Effector memory CD8-positive, alpha-beta T cell (primary cell): ENCODE data around the gene CCDC33.

Experiments
- ATAC-seq: fragments of 150-1000 bp; cut with Tn5 transposase; replicated peaks from 2 replicates; pipeline ENCODE4 v1.10.0; 2021; ENCODE audit warnings: mild to moderate bottlenecking, moderate library complexity
- DNase-seq, 3 experiments: peaks; one replicate each; pipeline ENCODE4 v3.0.0; 2021
- H3K27ac Mint-ChIP-seq, 2 donors: one replicate each; pipeline ENCODE4 v1.8.0; 2022; ENCODE audit warnings: mild to moderate bottlenecking in 2 of 2, mixed read lengths in 2 of 2, moderate library complexity in 2 of 2
- H3K27me3 Mint-ChIP-seq, 2 donors: one replicate each; pipeline ENCODE4 v1.8.0; 2022; ENCODE audit warnings: mixed read lengths in 2 of 2
- H3K36me3 Mint-ChIP-seq: one replicate; pipeline ENCODE4 v1.8.0; 2022; ENCODE audit warnings: mild to moderate bottlenecking, moderate library complexity, mixed read lengths; ENCODE audit not compliant: insufficient read depth
- H3K4me1 Mint-ChIP-seq, 2 donors: one replicate each; pipeline ENCODE4 v1.8.0; 2022; ENCODE audit warnings: low read depth in 2 of 2, mixed read lengths in 2 of 2
- H3K4me3 Mint-ChIP-seq, 2 donors: one replicate each; pipeline ENCODE4 v1.8.0; 2022; ENCODE audit warnings: mild to moderate bottlenecking in 2 of 2, mixed read lengths in 2 of 2, moderate library complexity in 2 of 2
- H3K9me3 Mint-ChIP-seq, 2 donors: one replicate each; pipeline ENCODE4 v1.8.0; 2022; ENCODE audit warnings: mixed read lengths in 2 of 2

Gene CCDC33

GRCh38 chr15:74228723-74229081 lies 7.4 kb upstream of the CCDC33 start:
- H3K36me3 Mint-ChIP-seq: peaks cover 3% of the 10 kb centered on the region
- H3K9me3 Mint-ChIP-seq: no peaks in the 10 kb centered on the region
- H3K27me3 Mint-ChIP-seq: peaks cover 72 to 95% of the 10 kb centered on the region in 2 donors
- ATAC-seq (no peak), DNase-seq (no peak)
- no peak overlapping the region for H3K27ac Mint-ChIP-seq
- H3K4me1 Mint-ChIP-seq: no peaks in the 10 kb centered on the region
- no peak overlapping the region for H3K4me3 Mint-ChIP-seq

GRCh38 chr15:74229686-74230085 lies 6.4 kb upstream of the CCDC33 start:
- H3K27ac Mint-ChIP-seq: no peak overlapping the region
- peaks cover 3% of the 10 kb centered on the region for H3K36me3 Mint-ChIP-seq
- DNase-seq: no peak
- H3K27me3 Mint-ChIP-seq: peaks cover 62 to 95% of the 10 kb centered on the region in 2 donors
- no peak overlapping the region for H3K4me3 Mint-ChIP-seq
- no peaks in the 10 kb centered on the region for H3K4me1 Mint-ChIP-seq
- no peak for ATAC-seq
- no peaks in the 10 kb centered on the region for H3K9me3 Mint-ChIP-seq

GRCh38 chr15:74231475-74231874 lies 4.7 kb upstream of the CCDC33 start:
- no peak for DNase-seq
- ATAC-seq: no peak
- H3K27ac Mint-ChIP-seq: no peak overlapping the region
- no peaks in the 10 kb centered on the region for H3K9me3 Mint-ChIP-seq
- peaks cover 3% of the 10 kb centered on the region for H3K36me3 Mint-ChIP-seq
- no peak overlapping the region for H3K4me3 Mint-ChIP-seq
- no peaks in the 10 kb centered on the region for H3K4me1 Mint-ChIP-seq
- peaks cover 47 to 81% of the 10 kb centered on the region in 2 donors for H3K27me3 Mint-ChIP-seq

GRCh38 chr15:74233373-74233772 lies 2.8 kb upstream of the CCDC33 start:
- Mint-ChIP-seq H3K4me3 (no peak overlapping the region), H3K9me3 (no peaks in the 10 kb centered on the region), H3K27ac (no peak overlapping the region), H3K4me1 (no peaks in the 10 kb centered on the region), H3K27me3 (peaks cover 35 to 73% of the 10 kb centered on the region in 2 donors), H3K36me3 (peaks cover 3% of the 10 kb centered on the region)
- DNase-seq (no peak), ATAC-seq (no peak)

GRCh38 chr15:74233851-74234597 lies 2.1 kb upstream of the CCDC33 start:
- Mint-ChIP-seq H3K4me3 (no peak overlapping the region), H3K27ac (no peak overlapping the region), H3K9me3 (no peaks in the 10 kb centered on the region), H3K4me1 (no peaks in the 10 kb centered on the region), H3K27me3 (peaks cover 37 to 75% of the 10 kb centered on the region in 2 donors), H3K36me3 (peaks cover 3% of the 10 kb centered on the region)
- DNase-seq (no peak), ATAC-seq (no peak)

GRCh38 chr15:74234598-74234875 lies 1.6 kb upstream of the CCDC33 start:
- Mint-ChIP-seq H3K4me3 (no peak overlapping the region), H3K4me1 (no peaks in the 10 kb centered on the region), H3K27me3 (peaks cover 35 to 75% of the 10 kb centered on the region in 2 donors), H3K36me3 (peaks cover under 1% of the 10 kb centered on the region), H3K27ac (no peak overlapping the region), H3K9me3 (no peaks in the 10 kb centered on the region)
- DNase-seq: no peak
- ATAC-seq: no peak

- ATAC-seq (no peak), DNase-seq (no peak)
- Mint-ChIP-seq H3K27me3 (peaks cover 37 to 70% of the 10 kb centered on the region in 2 donors), H3K4me1 (no peaks in the 10 kb centered on the region), H3K9me3 (no peaks in the 10 kb centered on the region), H3K4me3 (no peak overlapping the region), H3K27ac (no peak overlapping the region), H3K36me3 (no peaks in the 10 kb centered on the region)
Observed at GRCh38 chr15:74239051-74239705, 3.1 kb downstream of the CCDC33 start.

GRCh38 chr15:74240002-74240568 lies 4.0 kb downstream of the CCDC33 start:
- no peak for ATAC-seq
- no peak overlapping the region for H3K27ac Mint-ChIP-seq
- no peak overlapping the region for H3K4me3 Mint-ChIP-seq
- H3K9me3 Mint-ChIP-seq: no peaks in the 10 kb centered on the region
- peaks cover 4 to 7% of the 10 kb centered on the region in 2 donors for H3K4me1 Mint-ChIP-seq
- no peak for DNase-seq
- no peaks in the 10 kb centered on the region for H3K36me3 Mint-ChIP-seq
- peaks cover 46 to 75% of the 10 kb centered on the region in 2 donors for H3K27me3 Mint-ChIP-seq

GRCh38 chr15:74240897-74241614 lies 4.9 kb downstream of the CCDC33 start:
- Mint-ChIP-seq H3K27ac (no peak overlapping the region), H3K4me1 (peaks cover 6 to 9% of the 10 kb centered on the region in 2 donors), H3K9me3 (no peaks in the 10 kb centered on the region), H3K4me3 (no peak overlapping the region), H3K27me3 (peaks cover 49 to 79% of the 10 kb centered on the region in 2 donors), H3K36me3 (no peaks in the 10 kb centered on the region)
- ATAC-seq: no peak
- DNase-seq: no peak

- H3K27ac Mint-ChIP-seq: no peak overlapping the region
- H3K4me3 Mint-ChIP-seq: no peak overlapping the region
- peaks cover 6 to 9% of the 10 kb centered on the region in 2 donors for H3K4me1 Mint-ChIP-seq
- H3K27me3 Mint-ChIP-seq: peaks cover 58 to 64% of the 10 kb centered on the region in 2 donors
- DNase-seq (no peak), ATAC-seq (no peak)
- no peaks in the 10 kb centered on the region for H3K9me3 Mint-ChIP-seq
- H3K36me3 Mint-ChIP-seq: no peaks in the 10 kb centered on the region
Observed at GRCh38 chr15:74242441-74243185, 6.5 kb downstream of the CCDC33 start.

GRCh38 chr15:74243431-74243830 lies 7.3 kb downstream of the CCDC33 start:
- DNase-seq (no peak), ATAC-seq (no peak)
- Mint-ChIP-seq H3K36me3 (no peaks in the 10 kb centered on the region), H3K4me1 (peaks cover 6 to 9% of the 10 kb centered on the region in 2 donors), H3K4me3 (no peak overlapping the region), H3K27ac (no peak overlapping the region), H3K27me3 (peaks cover 56 to 64% of the 10 kb centered on the region in 2 donors), H3K9me3 (no peaks in the 10 kb centered on the region)

GRCh38 chr15:74244822-74245341 lies 8.8 kb downstream of the CCDC33 start:
- Mint-ChIP-seq H3K4me1 (peaks cover 6 to 9% of the 10 kb centered on the region in 2 donors), H3K4me3 (no peak overlapping the region), H3K9me3 (no peaks in the 10 kb centered on the region), H3K27me3 (peaks cover 54 to 56% of the 10 kb centered on the region in 2 donors), H3K36me3 (no peaks in the 10 kb centered on the region), H3K27ac (no peak overlapping the region)
- ATAC-seq: no peak
- no peak for DNase-seq

- no peaks in the 10 kb centered on the region for H3K9me3 Mint-ChIP-seq
Observed at GRCh38 chr15:74245342-74245931, 9.3 kb downstream of the CCDC33 start.

More at GRCh38 chr15:74245342-74245931, 9.3 kb downstream of the CCDC33 start:
- H3K36me3 Mint-ChIP-seq: no peaks in the 10 kb centered on the region
- ATAC-seq (no peak), DNase-seq (no peak)
- H3K27ac Mint-ChIP-seq: no peak overlapping the region
- H3K4me1 Mint-ChIP-seq: peaks cover 6 to 9% of the 10 kb centered on the region in 2 donors
- H3K4me3 Mint-ChIP-seq: no peak overlapping the region
- peaks cover 60 to 61% of the 10 kb centered on the region in 2 donors for H3K27me3 Mint-ChIP-seq
